Lung (tissue), 12 donors: ENCODE measurements around the gene FRMD5. TPM values are rescaled to one million over a fixed set of nuclear protein-coding genes. Genes with fewer than 3 reads are reported as not detected.
"Not testable (repeated sequence)": the region's sequence is repeated elsewhere in the genome, so short reads cannot be mapped to it uniquely, and the experiment has no call there.

ENCODE experiments used
- ATAC-seq: fragments of 200-7000 bp; cut with Tn5 transposase; one replicate; pipeline ENCODE4 v1.9.1; 2020; ENCODE audit warnings: moderate number of reproducible peaks; ENCODE audit not compliant: insufficient read depth, low FRiP score
- DNase-seq, 3 donors: peaks; one replicate each; pipeline ENCODE4 v3.0.0-alpha.2; 2013 to 2017
- H3K27ac ChIP-seq, 2 donors: one replicate each; pipeline ENCODE4 v1.5.1; 2013; ENCODE audit warnings: mild to moderate bottlenecking in 2 of 2, moderate library complexity in 2 of 2, control low read depth in 1 of 2, inconsistent platforms in 1 of 2, low read depth in 1 of 2, low read length in 1 of 2
- H3K27me3 ChIP-seq, 3 donors: one replicate each; pipeline ENCODE4 v1.5.1; 2013; ENCODE audit warnings: low read length in 2 of 3; ENCODE audit not compliant: control insufficient read depth in 3 of 3, insufficient read depth in 3 of 3
- H3K36me3 ChIP-seq, 4 donors: one replicate each; pipeline ENCODE4 v1.5.1; 2013; ENCODE audit warnings: low read length in 4 of 4, mild to moderate bottlenecking in 1 of 4, moderate library complexity in 1 of 4; ENCODE audit not compliant: control insufficient read depth in 4 of 4, insufficient read depth in 4 of 4
- H3K4me1 ChIP-seq, 5 donors: one replicate each; pipeline ENCODE4 v1.5.1; 2013; ENCODE audit warnings: low read length in 5 of 5, mild to moderate bottlenecking in 2 of 5, moderate library complexity in 1 of 5; ENCODE audit not compliant: control insufficient read depth in 5 of 5, insufficient read depth in 5 of 5
- H3K4me3 ChIP-seq: one replicate; pipeline ENCODE4 v1.5.1; 2013; ENCODE audit warnings: mild to moderate bottlenecking, control low read depth, moderate library complexity
- H3K9ac ChIP-seq, 2 donors: one replicate each; pipeline ENCODE4 v1.5.1; 2013; ENCODE audit warnings: low read length in 2 of 2, control low read depth in 1 of 2; ENCODE audit not compliant: insufficient read depth in 1 of 2
- H3K9me3 ChIP-seq, 4 donors: one replicate each; pipeline ENCODE4 v1.5.1; 2013; ENCODE audit warnings: low read length in 3 of 4, mild to moderate bottlenecking in 1 of 4, moderate library complexity in 1 of 4; ENCODE audit not compliant: control insufficient read depth in 4 of 4, insufficient read depth in 3 of 4
- WGBS, 2 donors: extraction: QIAGEN DNeasy Blood & Tissue Kit; methylation state at CpG; one replicate each; pipeline ENCODE4 v1.1.7; 2013; 5-methylcytosine and 5-hydroxymethylcytosine counted together
- polyA plus RNA-seq, 2 donors: library from polyadenylated mRNA; stranded (reverse); fragments of 200-250 nt; gene quantifications; one replicate each; pipeline ENCODE4 v1.2.1, GENCODE V29; 2013
- total RNA-seq, 2 donors: library from RNA; depleted of rRNA in 1 of 2; stranded (reverse); fragments of >200 nt in 1 of 2; gene quantifications; one replicate each; pipeline ENCODE4 v1.2.1, GENCODE V29; 2014 to 2021
- TF ChIP-seq, protein P1 (sequence below): IDR thresholded peaks from 2 replicates; pipeline ENCODE4 v1.5.1; 2012; ENCODE audit warnings: mild to moderate bottlenecking; ENCODE audit errors: control extremely low read depth, extremely low read depth
- donor health status: control.
- donor health status: control.
- donor health status: Bipolar disorder and iron deficiency.
- donor health status: healthy.
- donor health status: DM: yes; HTN: yes; CAD: no.

The FRMD5 gene
- total and polyA plus RNA-seq, 4 donors = 0.10 to 1.1 (median 0.67) TPM

DNA sequence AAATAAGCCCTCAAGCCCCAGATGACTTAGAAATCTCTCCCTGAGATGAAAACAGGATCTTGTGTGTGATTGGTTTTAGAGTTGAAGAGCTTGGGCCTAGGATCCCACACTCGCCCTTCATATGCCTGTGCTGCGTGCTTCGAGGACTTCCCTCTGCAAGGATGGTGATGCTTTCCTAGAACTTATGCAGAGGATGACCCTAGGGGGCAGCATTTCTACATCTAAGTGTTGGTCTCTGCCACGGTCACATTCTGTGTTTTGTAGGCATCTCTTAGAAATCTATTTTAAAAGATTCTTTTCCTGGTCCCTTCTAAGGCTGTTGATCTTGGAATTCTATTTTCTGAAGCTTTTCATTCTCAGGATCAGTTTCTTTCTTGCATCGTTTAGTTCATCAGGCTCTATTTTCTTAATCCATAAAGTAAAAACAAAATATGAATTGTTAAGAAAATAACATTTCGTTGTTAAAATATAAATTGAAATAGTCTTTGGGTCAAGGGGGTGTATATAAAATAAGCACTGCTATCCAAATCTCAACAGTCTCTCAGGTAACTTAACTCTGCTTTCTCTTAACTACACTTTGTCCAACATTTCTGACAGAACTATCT, 322.6 kb downstream of the FRMD5 start:
- H3K27me3 ChIP-seq = no peaks in the 10 kb centered on the region
- peak; percentile 53 to 80 (median 68) for DNase-seq
- H3K36me3 ChIP-seq = peaks cover 0 to 3% (median under 1%) of the 10 kb centered on the region in 4 donors
- H3K27ac ChIP-seq = peak overlapping the region in 1 of 2 donors; percentile 26
- TF ChIP-seq, protein P1, sequence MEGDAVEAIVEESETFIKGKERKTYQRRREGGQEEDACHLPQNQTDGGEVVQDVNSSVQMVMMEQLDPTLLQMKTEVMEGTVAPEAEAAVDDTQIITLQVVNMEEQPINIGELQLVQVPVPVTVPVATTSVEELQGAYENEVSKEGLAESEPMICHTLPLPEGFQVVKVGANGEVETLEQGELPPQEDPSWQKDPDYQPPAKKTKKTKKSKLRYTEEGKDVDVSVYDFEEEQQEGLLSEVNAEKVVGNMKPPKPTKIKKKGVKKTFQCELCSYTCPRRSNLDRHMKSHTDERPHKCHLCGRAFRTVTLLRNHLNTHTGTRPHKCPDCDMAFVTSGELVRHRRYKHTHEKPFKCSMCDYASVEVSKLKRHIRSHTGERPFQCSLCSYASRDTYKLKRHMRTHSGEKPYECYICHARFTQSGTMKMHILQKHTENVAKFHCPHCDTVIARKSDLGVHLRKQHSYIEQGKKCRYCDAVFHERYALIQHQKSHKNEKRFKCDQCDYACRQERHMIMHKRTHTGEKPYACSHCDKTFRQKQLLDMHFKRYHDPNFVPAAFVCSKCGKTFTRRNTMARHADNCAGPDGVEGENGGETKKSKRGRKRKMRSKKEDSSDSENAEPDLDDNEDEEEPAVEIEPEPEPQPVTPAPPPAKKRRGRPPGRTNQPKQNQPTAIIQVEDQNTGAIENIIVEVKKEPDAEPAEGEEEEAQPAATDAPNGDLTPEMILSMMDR = no peak
- H3K9ac ChIP-seq = no peak overlapping the region
- no peak overlapping the region for H3K4me3 ChIP-seq
- H3K9me3 ChIP-seq = no peaks in the 10 kb centered on the region
- ATAC-seq = no peak
- H3K4me1 ChIP-seq = no peaks in the 10 kb centered on the region
- 75 to 76% methylated on average over 6 of the region's 6 CpGs for WGBS, 2 donors

DNA sequence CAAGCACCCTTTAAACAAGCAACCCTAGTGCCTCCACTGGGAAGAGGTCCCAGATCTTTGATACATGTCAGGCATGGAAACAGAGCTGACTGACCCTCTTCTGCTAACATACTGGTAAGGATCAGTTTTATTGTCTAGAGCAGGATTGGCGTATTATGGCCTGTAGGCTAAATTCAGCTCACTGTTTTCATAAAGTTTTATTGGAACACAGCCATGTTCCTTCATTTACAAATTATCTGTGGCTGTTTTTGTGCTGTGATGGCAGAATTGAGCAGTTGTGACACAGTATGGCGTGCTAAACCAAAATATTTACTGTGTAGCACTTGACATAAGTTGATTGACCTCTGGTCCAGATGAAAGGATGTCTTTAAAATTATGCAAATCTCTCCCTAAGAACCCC, 323.2 kb downstream of the FRMD5 start:
- no peaks in the 10 kb centered on the region for H3K27me3 ChIP-seq
- H3K4me1 ChIP-seq = no peaks in the 10 kb centered on the region
- DNase-seq (no peak), ATAC-seq (no peak)
- WGBS, 2 donors = 97 to 98% methylated on average over 2 of the region's 2 CpGs
- peaks cover 0 to 3% (median under 1%) of the 10 kb centered on the region in 4 donors for H3K36me3 ChIP-seq
- H3K4me3 ChIP-seq = no peak overlapping the region
- TF ChIP-seq, protein P1 = no peak
- no peaks in the 10 kb centered on the region for H3K9me3 ChIP-seq
- H3K27ac ChIP-seq = no peak overlapping the region
- H3K9ac ChIP-seq = no peak overlapping the region

DNA sequence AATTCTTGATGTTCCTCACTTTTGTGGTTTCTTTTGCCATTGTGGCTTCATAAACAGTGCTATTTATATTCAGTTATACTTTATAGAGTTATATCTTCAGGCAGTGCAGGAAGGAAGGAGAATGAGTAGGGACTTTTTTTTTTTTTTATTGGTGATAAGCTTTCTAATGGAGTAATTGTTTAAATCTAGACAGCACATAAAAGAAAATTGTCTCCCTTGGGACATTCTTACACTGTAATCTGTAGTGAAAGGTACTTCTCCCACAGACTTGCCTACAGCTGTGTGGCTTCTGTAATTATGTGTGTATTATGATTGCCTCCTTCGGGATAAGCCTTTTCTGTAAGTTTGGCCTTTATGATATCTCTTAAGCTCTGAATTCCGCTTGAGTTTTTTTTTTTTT, 326.7 kb downstream of the FRMD5 start:
- peaks cover 0 to 2% (median under 1%) of the 10 kb centered on the region in 4 donors for H3K36me3 ChIP-seq
- ATAC-seq (no peak), DNase-seq (no peak)
- H3K9ac ChIP-seq = no peak overlapping the region
- no peak overlapping the region for H3K27ac ChIP-seq
- H3K4me3 ChIP-seq = no peak overlapping the region
- H3K9me3 ChIP-seq = no peaks in the 10 kb centered on the region
- H3K27me3 ChIP-seq = no peaks in the 10 kb centered on the region
- 84 to 88% methylated on average over 2 of the region's 2 CpGs for WGBS, 2 donors
- H3K4me1 ChIP-seq = no peaks in the 10 kb centered on the region
- TF ChIP-seq, protein P1 = no peak

DNA sequence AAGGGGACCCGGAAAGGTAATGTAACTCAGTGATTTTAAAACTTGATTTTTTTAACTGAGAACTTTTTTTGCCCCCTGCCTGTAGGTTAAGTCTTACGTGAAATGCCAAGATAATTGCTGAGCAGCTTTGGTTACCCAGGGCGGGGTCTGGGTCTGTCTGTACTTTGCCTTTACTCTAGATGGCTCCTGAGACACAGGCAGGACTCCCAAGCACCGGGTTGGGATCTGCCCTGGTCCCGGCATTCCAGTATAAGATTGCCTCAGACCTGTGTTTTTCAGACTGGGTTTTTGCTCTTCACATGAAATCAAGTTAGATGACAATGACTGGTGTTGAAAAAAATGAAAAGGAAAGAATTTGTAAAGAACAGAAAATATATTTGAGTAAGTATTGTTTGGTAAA, 328.0 kb downstream of the FRMD5 start:
- H3K9me3 ChIP-seq = no peaks in the 10 kb centered on the region
- TF ChIP-seq, protein P1 = no peak
- no peaks in the 10 kb centered on the region for H3K27me3 ChIP-seq
- WGBS, 2 donors = 96 to 97% methylated on average over 5 of the region's 5 CpGs
- ATAC-seq = no peak
- H3K4me1 ChIP-seq = no peaks in the 10 kb centered on the region
- H3K36me3 ChIP-seq = peaks cover 0 to 2% (median 0%) of the 10 kb centered on the region in 4 donors
- no peak overlapping the region for H3K9ac ChIP-seq
- no peak overlapping the region for H3K4me3 ChIP-seq
- H3K27ac ChIP-seq = no peak overlapping the region
- DNase-seq = no peak

DNA sequence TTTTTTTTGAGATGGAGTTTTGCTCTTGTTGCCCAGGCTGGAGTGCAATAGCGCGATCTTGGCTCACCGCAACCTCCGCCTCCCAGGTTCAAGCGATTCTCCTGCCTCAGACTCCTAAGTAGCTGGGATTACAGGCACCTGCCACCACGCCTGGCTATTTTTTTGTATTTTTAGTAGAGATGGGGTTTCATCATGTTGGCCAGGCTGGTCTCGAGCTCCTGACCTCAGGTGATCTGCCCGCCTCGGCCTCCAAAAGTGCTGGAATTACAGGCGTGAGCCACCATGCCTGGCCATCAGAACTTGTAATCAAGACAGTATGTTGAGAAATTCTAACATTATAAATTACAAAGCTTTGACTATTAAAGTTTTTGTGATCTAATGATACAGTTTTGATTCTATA, 328.4 kb downstream of the FRMD5 start:
- not testable (repeated sequence) for ATAC-seq
- 97 to 98% methylated on average over 10 of the region's 10 CpGs for WGBS, 2 donors

More for the DNA sequence above, 328.4 kb downstream of the FRMD5 start:
- not testable (repeated sequence) for DNase-seq, H3K9me3 ChIP-seq, H3K36me3 ChIP-seq, H3K4me3 ChIP-seq, H3K4me1 ChIP-seq, H3K9ac ChIP-seq, H3K27me3 ChIP-seq, H3K27ac ChIP-seq
